GM23338 (cell line): ENCODE results near the gene INTS3.

Source experiments
- CREB1 ChIP-seq: fragments of 250-450 bp; sonication (Bioruptor Pico); IDR thresholded peaks from 2 replicates; pipeline ENCODE4 v1.5.0; 2020; ENCODE audit warnings: low read depth, mild to moderate bottlenecking, moderate library complexity
- EZH2 ChIP-seq: fragments of 200-600 bp; sonication (generic); IDR thresholded peaks from one replicate; pipeline ENCODE4 v1.8.0; 2017; ENCODE audit warnings: antibody characterized with exemption, mild to moderate bottlenecking, low read depth; ENCODE audit not compliant: unreplicated experiment
- EZH2phosphoT487 ChIP-seq: fragments of 200-600 bp; sonication (generic); IDR thresholded peaks from one replicate; pipeline ENCODE4 v1.8.1; 2018; ENCODE audit warnings: antibody characterized with exemption; ENCODE audit not compliant: unreplicated experiment
- JUNB ChIP-seq: IDR thresholded peaks from one replicate; pipeline ENCODE4 v1.6.1; 2016; ENCODE audit warnings: antibody characterized with exemption; ENCODE audit not compliant: unreplicated experiment
- POLR2AphosphoS5 ChIP-seq: IDR thresholded peaks from 2 replicates; pipeline ENCODE4 v1.6.1; 2016; ENCODE audit warnings: antibody characterized with exemption, low read depth
- TF ChIP-seq, protein P1 (sequence below), 2 experiments: fragments of 200-600 bp in 1 of 2; sonication (generic) in 1 of 2; conservative IDR thresholded peaks; 2 replicates each; pipeline versions ENCODE4 v1.5.1 to v1.6.1; 2016 to 2017; ENCODE audit warnings: antibody characterized with exemption in 2 of 2, low read depth in 2 of 2, mild to moderate bottlenecking in 2 of 2, moderate library complexity in 1 of 2
- TF ChIP-seq, protein P2 (sequence below): IDR thresholded peaks from one replicate; pipeline ENCODE4 v1.6.1; 2018; ENCODE audit warnings: antibody characterized with exemption; ENCODE audit not compliant: unreplicated experiment

DNA sequence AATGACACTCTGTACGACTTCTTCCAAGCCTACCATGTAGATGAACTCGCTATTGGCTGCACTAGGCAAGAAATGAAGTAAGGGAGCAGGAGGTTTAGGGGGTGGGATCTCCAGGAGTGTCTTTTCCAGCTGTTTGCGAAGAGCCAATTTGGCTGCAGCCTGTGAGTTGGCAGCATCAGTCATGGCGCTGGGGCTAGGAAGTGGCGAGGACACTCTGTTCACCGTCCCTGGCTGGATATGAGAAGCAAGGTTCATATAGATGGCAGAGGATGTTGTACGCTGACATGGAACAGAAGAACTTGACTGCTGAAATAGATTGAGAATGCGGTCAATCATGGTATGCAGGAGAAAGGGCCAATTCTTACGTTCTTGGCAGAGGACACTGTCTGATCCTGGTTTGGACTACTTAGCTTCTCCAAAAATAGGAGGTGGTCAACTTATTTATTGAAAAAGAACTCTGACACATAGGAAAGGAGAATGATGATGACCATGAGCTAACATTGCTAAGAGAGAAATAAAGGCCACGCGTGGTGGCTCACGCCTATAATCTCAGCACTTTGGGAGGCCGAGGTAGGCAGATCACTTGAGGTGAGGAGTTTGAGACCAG is 88.5 kb downstream of the INTS3 start:
- TF ChIP-seq, protein P1, sequence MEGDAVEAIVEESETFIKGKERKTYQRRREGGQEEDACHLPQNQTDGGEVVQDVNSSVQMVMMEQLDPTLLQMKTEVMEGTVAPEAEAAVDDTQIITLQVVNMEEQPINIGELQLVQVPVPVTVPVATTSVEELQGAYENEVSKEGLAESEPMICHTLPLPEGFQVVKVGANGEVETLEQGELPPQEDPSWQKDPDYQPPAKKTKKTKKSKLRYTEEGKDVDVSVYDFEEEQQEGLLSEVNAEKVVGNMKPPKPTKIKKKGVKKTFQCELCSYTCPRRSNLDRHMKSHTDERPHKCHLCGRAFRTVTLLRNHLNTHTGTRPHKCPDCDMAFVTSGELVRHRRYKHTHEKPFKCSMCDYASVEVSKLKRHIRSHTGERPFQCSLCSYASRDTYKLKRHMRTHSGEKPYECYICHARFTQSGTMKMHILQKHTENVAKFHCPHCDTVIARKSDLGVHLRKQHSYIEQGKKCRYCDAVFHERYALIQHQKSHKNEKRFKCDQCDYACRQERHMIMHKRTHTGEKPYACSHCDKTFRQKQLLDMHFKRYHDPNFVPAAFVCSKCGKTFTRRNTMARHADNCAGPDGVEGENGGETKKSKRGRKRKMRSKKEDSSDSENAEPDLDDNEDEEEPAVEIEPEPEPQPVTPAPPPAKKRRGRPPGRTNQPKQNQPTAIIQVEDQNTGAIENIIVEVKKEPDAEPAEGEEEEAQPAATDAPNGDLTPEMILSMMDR (conservative IDR thresholded peaks at IDR 0.05; ENCODE audit: low read depth in 2 of 2) = no peak
- no peak for TF ChIP-seq JUNB
- TF ChIP-seq EZH2 = no peak
- TF ChIP-seq, protein P2, sequence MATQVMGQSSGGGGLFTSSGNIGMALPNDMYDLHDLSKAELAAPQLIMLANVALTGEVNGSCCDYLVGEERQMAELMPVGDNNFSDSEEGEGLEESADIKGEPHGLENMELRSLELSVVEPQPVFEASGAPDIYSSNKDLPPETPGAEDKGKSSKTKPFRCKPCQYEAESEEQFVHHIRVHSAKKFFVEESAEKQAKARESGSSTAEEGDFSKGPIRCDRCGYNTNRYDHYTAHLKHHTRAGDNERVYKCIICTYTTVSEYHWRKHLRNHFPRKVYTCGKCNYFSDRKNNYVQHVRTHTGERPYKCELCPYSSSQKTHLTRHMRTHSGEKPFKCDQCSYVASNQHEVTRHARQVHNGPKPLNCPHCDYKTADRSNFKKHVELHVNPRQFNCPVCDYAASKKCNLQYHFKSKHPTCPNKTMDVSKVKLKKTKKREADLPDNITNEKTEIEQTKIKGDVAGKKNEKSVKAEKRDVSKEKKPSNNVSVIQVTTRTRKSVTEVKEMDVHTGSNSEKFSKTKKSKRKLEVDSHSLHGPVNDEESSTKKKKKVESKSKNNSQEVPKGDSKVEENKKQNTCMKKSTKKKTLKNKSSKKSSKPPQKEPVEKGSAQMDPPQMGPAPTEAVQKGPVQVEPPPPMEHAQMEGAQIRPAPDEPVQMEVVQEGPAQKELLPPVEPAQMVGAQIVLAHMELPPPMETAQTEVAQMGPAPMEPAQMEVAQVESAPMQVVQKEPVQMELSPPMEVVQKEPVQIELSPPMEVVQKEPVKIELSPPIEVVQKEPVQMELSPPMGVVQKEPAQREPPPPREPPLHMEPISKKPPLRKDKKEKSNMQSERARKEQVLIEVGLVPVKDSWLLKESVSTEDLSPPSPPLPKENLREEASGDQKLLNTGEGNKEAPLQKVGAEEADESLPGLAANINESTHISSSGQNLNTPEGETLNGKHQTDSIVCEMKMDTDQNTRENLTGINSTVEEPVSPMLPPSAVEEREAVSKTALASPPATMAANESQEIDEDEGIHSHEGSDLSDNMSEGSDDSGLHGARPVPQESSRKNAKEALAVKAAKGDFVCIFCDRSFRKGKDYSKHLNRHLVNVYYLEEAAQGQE = no peak
- TF ChIP-seq CREB1 (CRISPR knock-in tag) = no peak
- no peak for TF ChIP-seq POLR2AphosphoS5
- no peak for TF ChIP-seq EZH2phosphoT487
